CD14-positive monocyte (primary cell): ENCODE data around the gene LHFPL3. TPM values are rescaled to one million over a fixed set of nuclear protein-coding genes. Genes with fewer than 3 reads are reported as not detected.

Experiments used
- DNase-seq, 3 donors: peaks; one replicate each; pipeline ENCODE4 v3.0.0-alpha.2; 2011 to 2022
- H2AFZ ChIP-seq: 2 replicates; pipeline ENCODE4 v1.6.0; 2012; ENCODE audit warnings: mild to moderate bottlenecking, low read depth, low read length, inconsistent platforms; ENCODE audit not compliant: insufficient read depth, poor library complexity, severe bottlenecking
- H3K27ac ChIP-seq, 2 donors: 1 replicate in 1 of 2; 2 replicates in 1 of 2; pipeline ENCODE4 v1.5.1; 2012 to 2013; ENCODE audit warnings: low read length in 2 of 2, control low read depth in 1 of 2, inconsistent platforms in 1 of 2, low read depth in 1 of 2, mild to moderate bottlenecking in 1 of 2
- H3K27me3 ChIP-seq, 2 donors: one replicate each; pipeline versions ENCODE4 v1.6.0 to v1.6.1; 2011 to 2013; ENCODE audit warnings: low read length in 2 of 2; ENCODE audit not compliant: control insufficient read depth in 2 of 2, insufficient read depth in 2 of 2
- H3K36me3 ChIP-seq, 2 donors: replicated peaks in 1 of 2; 1 replicate in 1 of 2; 2 replicates in 1 of 2; pipeline versions ENCODE4 v1.5.1 to v1.6.1; 2012 to 2013; ENCODE audit warnings: low read length in 2 of 2, control low read depth in 1 of 2, inconsistent platforms in 1 of 2, mild to moderate bottlenecking in 1 of 2; ENCODE audit not compliant: insufficient read depth in 2 of 2, control insufficient read depth in 1 of 2
- H3K4me1 ChIP-seq, 2 donors: 1 replicate in 1 of 2; 2 replicates in 1 of 2; pipeline versions ENCODE4 v1.5.1 to v1.6.1; 2012 to 2013; ENCODE audit warnings: low read length in 2 of 2, control low read depth in 1 of 2, inconsistent platforms in 1 of 2, mild to moderate bottlenecking in 1 of 2, moderate library complexity in 1 of 2; ENCODE audit not compliant: insufficient read depth in 2 of 2, control insufficient read depth in 1 of 2
- H3K4me2 ChIP-seq: replicated peaks from 2 replicates; pipeline ENCODE3; 2012; ENCODE audit warnings: low read length, moderate library complexity, mild to moderate bottlenecking; ENCODE audit not compliant: poor library complexity, severe bottlenecking; ENCODE audit errors: extremely low read depth
- H3K4me3 ChIP-seq, 3 experiments: fragments of 200-600 bp in 1 of 3; sonication (generic) in 1 of 3; replicated peaks in 1 of 3; 1 replicate in 2 of 3; 2 replicates in 1 of 3; pipeline ENCODE4 v1.5.1; 2011 to 2013; ENCODE audit warnings: low read length in 3 of 3, mild to moderate bottlenecking in 3 of 3, control low read depth in 2 of 3, low read depth in 2 of 3, inconsistent platforms in 1 of 3, moderate library complexity in 1 of 3
- H3K79me2 ChIP-seq: 2 replicates; pipeline ENCODE4 v1.6.0; 2012; ENCODE audit warnings: mild to moderate bottlenecking, control low read depth, inconsistent platforms, low read length, moderate library complexity; ENCODE audit not compliant: insufficient read depth
- H3K9ac ChIP-seq: 2 replicates; pipeline ENCODE4 v1.6.0; 2017; ENCODE audit warnings: low read length, mild to moderate bottlenecking; ENCODE audit not compliant: insufficient read depth, poor library complexity, severe bottlenecking
- H3K9me3 ChIP-seq, 2 donors: replicated peaks in 1 of 2; 1 replicate in 1 of 2; 2 replicates in 1 of 2; pipeline versions ENCODE4 v1.5.1 to v1.6.1; 2012 to 2013; ENCODE audit warnings: low read length in 2 of 2, control low read depth in 1 of 2; ENCODE audit not compliant: control insufficient read depth in 1 of 2, insufficient read depth in 1 of 2
- H4K20me1 ChIP-seq: 2 replicates; pipeline ENCODE4 v1.6.0; 2012; ENCODE audit warnings: mild to moderate bottlenecking, low read length, control low read depth, moderate library complexity; ENCODE audit not compliant: insufficient read depth
- H3K27ac Mint-ChIP-seq, 7 donors: one replicate each; pipeline ENCODE4 v1.8.0; 2020; ENCODE audit warnings: mild to moderate bottlenecking in 7 of 7, mixed read lengths in 7 of 7, moderate library complexity in 6 of 7, inconsistent platforms in 2 of 7
- H3K27me3 Mint-ChIP-seq, 3 donors: one replicate each; pipeline ENCODE4 v1.8.0; 2021 to 2022; ENCODE audit warnings: low read depth in 3 of 3, mild to moderate bottlenecking in 3 of 3, mixed read lengths in 3 of 3, moderate library complexity in 3 of 3, inconsistent platforms in 1 of 3
- H3K36me3 Mint-ChIP-seq, 2 donors: one replicate each; pipeline ENCODE4 v1.8.0; 2020; ENCODE audit warnings: mixed read lengths in 2 of 2, inconsistent platforms in 1 of 2, mild to moderate bottlenecking in 1 of 2
- H3K4me1 Mint-ChIP-seq: one replicate; pipeline ENCODE4 v1.8.0; 2020; ENCODE audit warnings: mild to moderate bottlenecking, mixed read lengths
- H3K4me3 Mint-ChIP-seq, 2 donors: one replicate each; pipeline ENCODE4 v1.8.0; 2020; ENCODE audit warnings: mild to moderate bottlenecking in 2 of 2, mixed read lengths in 2 of 2, moderate library complexity in 1 of 2
- H3K9me3 Mint-ChIP-seq, 7 donors: one replicate each; pipeline ENCODE4 v1.8.0; 2020 to 2022; ENCODE audit warnings: mixed read lengths in 7 of 7, mild to moderate bottlenecking in 6 of 7, moderate library complexity in 6 of 7, inconsistent platforms in 2 of 7
- WGBS: methylation state at CpG from one replicate; pipeline ENCODE4 v1.1.5; 2013; ENCODE audit warnings: missing lambda C conversion rate; ENCODE audit not compliant: insufficient coverage; 5-methylcytosine and 5-hydroxymethylcytosine counted together
- intact Hi-C, 2 donors: fragments of 100-400 bp; cut with micrococcal nuclease; formaldehyde crosslinking; loops; one replicate each; pipeline versions ENCODE4 v1.15.0 to v1.15.1; 2023
- polyA plus RNA-seq, 3 donors: library from polyadenylated mRNA; depleted of rRNA in 1 of 3; unstranded in 2 of 3; stranded (reverse) in 1 of 3; fragments of 300-500 nt in 2 of 3; fragments of >200 nt in 1 of 3; fragmentation: Illumina TruSeq in 2 of 3; gene quantifications; 1 replicate in 2 of 3; 2 replicates in 1 of 3; pipeline ENCODE4 v1.2.3, GENCODE V29; 2012 to 2021
- TF ChIP-seq, protein P1 (sequence below): fragments of 200-600 bp; IDR thresholded peaks from one replicate; pipeline ENCODE4 v1.8.0; 2022; ENCODE audit warnings: antibody characterized with exemption, mild to moderate bottlenecking

Gene LHFPL3
- polyA plus RNA-seq, 3 donors: not detected

DNA sequence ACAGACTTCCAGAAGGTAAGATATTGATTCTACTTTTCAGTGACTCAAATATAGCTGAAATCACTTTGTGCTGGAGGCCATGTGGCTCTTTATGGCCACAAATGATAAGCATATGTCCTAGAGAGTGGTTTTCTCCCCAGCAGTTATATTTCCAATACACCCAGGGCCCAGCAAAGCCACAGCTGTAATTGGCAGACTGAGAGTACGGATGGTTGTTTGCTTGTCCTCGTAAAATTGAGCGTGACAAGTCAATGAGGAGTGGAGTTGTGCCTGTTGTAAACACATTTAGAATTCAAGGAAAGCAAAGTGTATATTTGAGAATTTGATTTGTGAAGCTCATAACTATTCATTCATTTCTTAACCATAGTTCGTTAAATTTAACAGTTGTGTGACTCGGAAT, 201.8 kb downstream of the LHFPL3 start:
- H3K36me3 ChIP-seq: no peaks in the 10 kb centered on the region
- intact Hi-C loops: no loop called here
- Mint-ChIP-seq H3K27me3 (no peaks in the 10 kb centered on the region), H3K9me3 (peaks cover 0 to 3% (median 0%) of the 10 kb centered on the region in 7 donors), H3K4me3 (no peak overlapping the region), H3K36me3 (no peaks in the 10 kb centered on the region), H3K4me1 (no peaks in the 10 kb centered on the region), H3K27ac (no peak overlapping the region)
- H3K27me3 ChIP-seq: no peaks in the 10 kb centered on the region
- H4K20me1 ChIP-seq: no peaks in the 10 kb centered on the region
- H3K9ac ChIP-seq: no peak overlapping the region
- no peak for DNase-seq
- TF ChIP-seq, protein P1, sequence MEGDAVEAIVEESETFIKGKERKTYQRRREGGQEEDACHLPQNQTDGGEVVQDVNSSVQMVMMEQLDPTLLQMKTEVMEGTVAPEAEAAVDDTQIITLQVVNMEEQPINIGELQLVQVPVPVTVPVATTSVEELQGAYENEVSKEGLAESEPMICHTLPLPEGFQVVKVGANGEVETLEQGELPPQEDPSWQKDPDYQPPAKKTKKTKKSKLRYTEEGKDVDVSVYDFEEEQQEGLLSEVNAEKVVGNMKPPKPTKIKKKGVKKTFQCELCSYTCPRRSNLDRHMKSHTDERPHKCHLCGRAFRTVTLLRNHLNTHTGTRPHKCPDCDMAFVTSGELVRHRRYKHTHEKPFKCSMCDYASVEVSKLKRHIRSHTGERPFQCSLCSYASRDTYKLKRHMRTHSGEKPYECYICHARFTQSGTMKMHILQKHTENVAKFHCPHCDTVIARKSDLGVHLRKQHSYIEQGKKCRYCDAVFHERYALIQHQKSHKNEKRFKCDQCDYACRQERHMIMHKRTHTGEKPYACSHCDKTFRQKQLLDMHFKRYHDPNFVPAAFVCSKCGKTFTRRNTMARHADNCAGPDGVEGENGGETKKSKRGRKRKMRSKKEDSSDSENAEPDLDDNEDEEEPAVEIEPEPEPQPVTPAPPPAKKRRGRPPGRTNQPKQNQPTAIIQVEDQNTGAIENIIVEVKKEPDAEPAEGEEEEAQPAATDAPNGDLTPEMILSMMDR: no peak
- H2AFZ ChIP-seq: no peak overlapping the region
- H3K4me1 ChIP-seq: no peaks in the 10 kb centered on the region
- H3K4me2 ChIP-seq: no peak overlapping the region
- WGBS: no CpG with 5 or more reads among the region's 5 CpGs
- no peaks in the 10 kb centered on the region for H3K79me2 ChIP-seq
- H3K27ac ChIP-seq: no peak overlapping the region
- no peak overlapping the region for H3K4me3 ChIP-seq
- no peaks in the 10 kb centered on the region for H3K9me3 ChIP-seq

DNA sequence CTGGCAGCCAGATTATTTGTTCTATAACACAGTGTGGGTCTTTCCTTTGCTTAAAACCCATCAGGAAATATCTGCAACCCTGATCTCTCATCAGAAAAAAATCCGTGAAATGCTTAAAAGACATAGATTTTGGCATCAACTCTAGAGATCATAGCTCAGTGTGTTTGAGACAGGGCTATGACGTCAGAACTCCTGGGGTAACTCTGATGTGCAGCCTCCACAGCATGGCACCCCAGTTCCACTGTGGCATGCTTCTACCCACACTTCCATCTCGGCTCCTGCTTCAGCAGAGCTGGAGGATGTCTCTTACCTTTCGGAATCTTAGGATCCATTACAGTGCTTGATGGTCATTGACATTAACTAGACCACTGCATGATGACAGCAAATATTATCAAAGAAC, 205.7 kb downstream of the LHFPL3 start:
- H3K4me1 Mint-ChIP-seq: no peaks in the 10 kb centered on the region
- H3K4me1 ChIP-seq: no peaks in the 10 kb centered on the region
- H3K4me2 ChIP-seq: no peak overlapping the region
- WGBS: 58% methylated on average over 3 of the region's 4 CpGs
- H3K27ac Mint-ChIP-seq: no peak overlapping the region
- no peaks in the 10 kb centered on the region for H3K79me2 ChIP-seq
- no peaks in the 10 kb centered on the region for H3K9me3 ChIP-seq
- H4K20me1 ChIP-seq: no peaks in the 10 kb centered on the region
- no peak for DNase-seq
- no peaks in the 10 kb centered on the region for H3K36me3 ChIP-seq
- intact Hi-C loops: no loop called here
- no peak overlapping the region for H2AFZ ChIP-seq
- no peaks in the 10 kb centered on the region for H3K36me3 Mint-ChIP-seq
- no peaks in the 10 kb centered on the region for H3K27me3 ChIP-seq
- H3K27me3 Mint-ChIP-seq: no peaks in the 10 kb centered on the region
- no peak overlapping the region for H3K27ac ChIP-seq
- no peak overlapping the region for H3K4me3 ChIP-seq
- no peaks in the 10 kb centered on the region for H3K9me3 Mint-ChIP-seq
- no peak overlapping the region for H3K9ac ChIP-seq
- H3K4me3 Mint-ChIP-seq: no peak overlapping the region
- TF ChIP-seq, protein P1: no peak
